HG03521 (cell line): ENCODE results near the gene LAX1.
"Not testable (repeated sequence)": the region's sequence is repeated elsewhere in the genome, so short reads cannot be mapped to it uniquely, and the experiment has no call there.

Experiments used
- ATAC-seq: cut with Tn5 transposase; IDR thresholded peaks from one replicate; pipeline ENCODE4 v1.9.1; 2021; ENCODE audit warnings: mild to moderate bottlenecking, moderate library complexity; ENCODE audit not compliant: unreplicated experiment

LAX1 gene, protein sequence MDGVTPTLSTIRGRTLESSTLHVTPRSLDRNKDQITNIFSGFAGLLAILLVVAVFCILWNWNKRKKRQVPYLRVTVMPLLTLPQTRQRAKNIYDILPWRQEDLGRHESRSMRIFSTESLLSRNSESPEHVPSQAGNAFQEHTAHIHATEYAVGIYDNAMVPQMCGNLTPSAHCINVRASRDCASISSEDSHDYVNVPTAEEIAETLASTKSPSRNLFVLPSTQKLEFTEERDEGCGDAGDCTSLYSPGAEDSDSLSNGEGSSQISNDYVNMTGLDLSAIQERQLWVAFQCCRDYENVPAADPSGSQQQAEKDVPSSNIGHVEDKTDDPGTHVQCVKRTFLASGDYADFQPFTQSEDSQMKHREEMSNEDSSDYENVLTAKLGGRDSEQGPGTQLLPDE

DNA sequence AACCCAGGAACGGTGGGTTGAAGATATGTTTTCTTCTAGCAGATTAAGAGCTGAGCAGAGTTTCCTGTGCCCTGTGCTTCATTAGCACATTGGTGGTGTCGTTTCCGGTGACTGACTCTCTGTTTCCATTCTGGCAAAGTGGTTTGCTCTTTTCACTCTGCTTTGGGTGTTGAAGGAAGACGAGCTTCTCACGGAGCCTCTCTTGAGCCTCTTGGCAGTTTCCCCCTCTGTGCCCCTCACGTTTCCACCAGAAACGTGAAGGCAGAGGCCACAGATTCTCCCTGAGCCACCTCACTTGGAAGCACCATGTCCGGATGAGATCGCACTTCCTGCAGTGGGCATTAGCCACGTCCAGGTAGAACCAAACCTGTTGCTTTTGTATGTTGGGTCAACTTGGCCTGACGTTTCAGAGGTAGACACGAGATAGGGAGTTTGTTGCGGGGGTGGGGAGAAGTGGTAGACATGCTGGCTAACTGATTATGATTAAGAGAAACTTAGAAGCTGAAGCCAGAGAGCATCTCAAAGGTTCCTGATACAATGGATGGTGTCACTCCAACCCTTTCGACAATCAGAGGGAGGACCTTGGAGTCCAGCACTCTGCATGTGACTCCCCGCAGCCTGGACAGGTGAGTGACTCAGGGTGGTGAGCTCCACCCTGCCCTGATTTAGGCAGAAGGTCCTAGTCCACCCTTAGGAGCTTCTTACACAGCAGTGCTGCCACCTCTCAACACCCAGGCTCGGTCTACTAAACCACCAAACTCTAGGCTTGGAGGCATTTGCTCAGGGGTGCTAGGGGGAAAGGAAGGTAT lies at the start of gene LAX1:
LAX1 (plus strand) TSS at position 155 of the 809 bp plus-strand sequence; CDS start at position 538, 383 bp downstream.
- ATAC-seq = peak; percentile 76

DNA sequence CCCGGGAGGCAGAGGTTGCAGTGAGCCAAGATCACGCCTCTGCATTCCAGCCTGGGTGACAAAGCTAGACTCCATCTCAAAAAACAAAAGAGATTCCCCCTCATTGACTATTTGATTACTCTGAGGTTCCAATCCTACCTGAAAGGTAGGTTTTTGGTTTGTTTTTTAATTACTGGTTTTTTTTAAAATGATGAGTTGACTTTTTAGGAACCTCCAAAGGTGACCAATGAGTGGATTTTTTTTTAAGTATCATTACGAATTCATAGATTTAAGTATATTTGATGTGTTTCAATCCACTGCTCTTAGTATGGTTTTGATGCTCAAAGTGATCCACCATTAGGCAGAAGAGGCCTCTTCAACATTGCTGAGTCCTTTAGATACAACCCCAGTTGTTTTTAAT lies 47.9 kb upstream of the LAX1 start:
- no peak for ATAC-seq

DNA sequence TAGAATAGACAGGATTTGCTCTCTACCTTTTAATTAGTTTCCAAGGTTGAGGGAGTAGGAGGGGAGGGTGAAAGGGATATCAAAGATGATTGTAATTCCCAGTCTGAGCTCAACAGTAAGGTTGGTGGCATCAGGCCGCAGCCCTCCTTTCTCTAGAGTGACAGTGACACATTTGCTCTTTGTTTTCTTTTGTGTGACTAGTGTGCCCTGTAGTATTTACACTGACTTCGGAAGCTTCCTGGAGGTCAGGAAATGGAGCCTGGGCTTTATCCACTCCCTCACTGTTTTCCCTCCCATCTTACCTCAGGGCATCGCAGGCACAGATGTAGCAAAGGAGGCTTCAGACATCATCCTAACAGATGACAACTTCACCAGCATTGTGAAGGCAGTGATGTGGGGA lies 44.7 kb upstream of the LAX1 start:
- no peak for ATAC-seq

DNA sequence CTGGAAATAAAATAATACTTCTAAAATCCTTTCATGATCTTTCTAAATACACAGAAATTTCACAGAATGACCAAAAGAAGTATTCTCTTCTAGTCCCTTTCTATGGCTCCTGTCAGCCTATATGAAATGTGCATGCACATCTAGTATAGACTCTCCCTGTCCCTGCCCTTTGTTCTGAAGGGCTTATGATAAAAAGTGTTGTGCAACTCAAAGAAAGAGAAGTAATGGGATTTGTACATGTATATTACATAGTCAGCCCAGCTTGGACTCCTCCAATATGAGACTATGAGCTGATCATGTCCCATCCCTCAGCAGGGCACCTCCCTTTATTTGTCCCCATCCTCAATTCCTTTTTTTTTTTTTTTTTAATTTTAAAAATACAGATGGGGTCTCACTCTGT lies 42.1 kb upstream of the LAX1 start:
- no peak for ATAC-seq

DNA sequence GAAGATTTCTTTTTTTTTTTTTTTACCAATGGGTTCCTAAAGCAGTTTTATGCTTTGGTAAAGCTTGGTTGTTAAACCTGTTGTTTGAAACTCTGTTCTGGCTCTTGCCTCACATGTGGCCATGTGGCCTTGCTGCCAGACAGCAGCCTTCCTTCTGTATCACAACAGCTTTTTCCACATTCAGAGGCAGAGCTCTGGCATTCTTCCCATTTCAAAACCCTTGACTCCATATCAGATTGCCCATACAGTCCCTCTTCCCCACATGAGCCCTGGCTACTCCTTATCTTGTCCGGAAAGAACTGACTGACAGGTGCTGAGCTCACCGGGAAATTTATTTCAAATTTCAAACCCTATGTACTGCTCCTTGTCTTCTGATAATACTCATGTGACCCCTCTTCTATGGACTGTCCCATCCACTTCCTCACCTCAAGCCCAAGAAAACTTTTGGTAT lies 38.5 kb upstream of the LAX1 start:
- no peak for ATAC-seq

DNA sequence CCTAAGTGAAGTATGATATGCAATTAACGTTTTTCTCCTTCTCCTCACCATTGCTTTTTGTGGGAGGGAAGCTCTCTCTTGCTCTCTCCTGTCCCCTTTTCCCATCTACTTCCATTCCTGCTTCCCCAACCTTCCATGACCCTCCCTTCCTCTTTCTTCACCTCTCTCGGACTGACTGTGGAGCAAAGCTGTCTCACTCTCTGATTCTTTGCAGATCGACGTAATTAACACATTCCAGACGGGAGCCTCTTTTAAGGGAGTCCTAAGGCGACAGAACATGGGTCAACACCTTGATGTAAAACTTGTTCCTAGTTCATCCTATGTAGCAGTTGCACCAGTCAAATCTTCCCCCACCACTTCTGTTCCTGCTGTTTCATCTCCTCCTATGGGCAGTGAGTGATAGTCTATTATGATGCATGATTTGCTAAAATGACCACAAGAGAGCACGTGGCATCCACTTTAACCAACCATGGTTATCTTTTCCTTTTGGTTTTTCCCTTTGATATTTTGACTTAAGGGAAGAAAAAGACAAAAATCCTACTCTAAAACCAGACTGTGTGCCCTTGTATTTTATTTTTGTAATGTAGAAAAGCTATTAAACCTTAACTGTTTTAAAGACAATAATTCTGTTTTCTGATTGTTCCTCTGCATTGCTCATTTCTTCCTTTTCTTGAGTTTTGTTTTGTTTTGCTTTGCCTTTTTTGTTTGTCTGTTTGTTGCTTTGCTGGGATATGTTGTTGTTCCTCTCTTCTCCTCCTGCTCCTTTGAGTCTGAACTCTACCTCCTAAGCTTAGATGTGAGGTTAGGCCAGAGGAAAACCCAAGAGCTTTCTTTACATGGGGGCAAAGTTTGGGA lies 31.7 kb upstream of the LAX1 start:
- ATAC-seq = no peak

DNA sequence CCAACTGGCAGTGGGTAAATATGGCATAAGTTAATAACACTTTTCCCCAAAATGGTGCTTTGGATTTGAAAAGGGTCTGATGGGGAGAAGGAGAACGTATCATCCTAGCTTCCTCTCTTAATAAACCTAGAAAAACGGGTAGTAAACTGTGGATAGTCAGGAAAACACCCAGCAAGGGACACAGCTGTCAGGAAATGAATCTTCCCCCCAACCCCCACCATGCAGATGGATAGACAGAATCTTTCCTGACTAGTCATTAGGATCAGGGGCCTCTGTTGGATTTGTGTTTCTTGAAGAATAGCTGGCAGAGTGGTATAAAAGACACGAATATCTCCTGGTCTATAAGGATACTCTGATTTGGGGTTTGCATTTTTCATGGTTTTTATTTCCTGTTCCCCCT lies 22.5 kb upstream of the LAX1 start:
- no peak for ATAC-seq

DNA sequence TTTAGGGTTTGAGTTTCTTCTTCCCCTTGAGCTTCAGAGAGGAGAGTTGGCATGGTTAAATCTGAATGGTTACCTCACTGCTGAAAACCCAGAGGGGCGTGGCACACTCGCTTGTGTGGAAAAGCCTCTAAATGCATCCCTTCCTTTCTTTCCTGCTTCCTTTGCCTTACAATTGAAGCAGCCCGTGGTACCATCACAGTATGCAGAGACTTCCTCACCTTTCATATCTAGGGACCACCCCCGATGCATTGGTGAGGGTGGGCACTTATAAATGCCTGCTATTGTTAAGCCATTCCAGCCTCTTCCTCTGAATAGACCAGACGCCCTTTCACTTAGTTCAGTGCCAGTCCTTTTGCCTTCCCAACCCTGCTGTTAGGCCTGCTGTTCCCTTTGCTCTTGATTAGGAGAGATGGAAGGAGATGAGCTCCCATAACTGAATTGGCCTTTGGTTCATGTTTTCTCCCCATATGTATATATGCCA lies 21.9 kb upstream of the LAX1 start:
- no peak for ATAC-seq

DNA sequence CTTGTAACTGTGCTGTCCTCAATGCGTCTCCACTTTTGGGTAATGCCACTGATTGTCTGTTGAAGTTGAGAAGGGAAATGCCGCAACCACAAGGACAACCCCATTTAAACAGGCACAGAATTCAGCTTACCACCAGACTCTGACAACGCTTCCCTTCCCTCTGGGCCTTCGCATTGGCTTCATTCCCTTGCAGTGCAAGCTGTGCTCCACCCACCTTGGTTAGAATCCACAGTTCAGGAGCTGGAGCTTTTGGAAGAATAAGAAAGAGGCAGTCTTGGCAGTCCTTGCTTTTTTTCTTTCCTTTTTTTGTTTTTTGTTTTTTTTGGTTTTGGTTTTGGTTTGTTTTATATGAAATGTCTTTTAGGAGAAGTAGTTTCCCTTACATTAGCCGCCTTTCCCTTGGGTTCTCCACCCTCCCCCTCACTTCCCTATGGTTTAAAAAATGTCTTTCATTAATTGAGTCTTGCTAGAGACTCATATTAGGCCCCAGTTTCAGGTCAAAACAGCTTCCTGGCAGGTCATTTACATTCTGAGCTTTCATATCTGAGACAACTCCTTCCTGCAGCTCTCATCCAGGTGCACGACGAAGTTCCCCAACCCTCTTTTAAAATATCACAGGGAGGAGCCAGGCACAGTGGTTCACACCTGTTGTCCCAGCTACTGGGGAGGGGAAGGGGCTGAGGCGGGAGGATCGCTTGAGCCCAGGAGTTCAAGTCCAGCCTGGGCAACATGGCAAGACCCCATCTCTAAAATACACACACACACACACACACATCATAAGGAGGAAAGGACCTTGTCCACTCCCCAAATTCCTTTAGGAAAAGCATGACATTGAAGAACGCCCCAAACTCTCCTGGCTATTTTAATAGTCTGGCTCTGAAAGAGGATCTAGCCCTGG lies 20.7 kb upstream of the LAX1 start:
- ATAC-seq = no peak

DNA sequence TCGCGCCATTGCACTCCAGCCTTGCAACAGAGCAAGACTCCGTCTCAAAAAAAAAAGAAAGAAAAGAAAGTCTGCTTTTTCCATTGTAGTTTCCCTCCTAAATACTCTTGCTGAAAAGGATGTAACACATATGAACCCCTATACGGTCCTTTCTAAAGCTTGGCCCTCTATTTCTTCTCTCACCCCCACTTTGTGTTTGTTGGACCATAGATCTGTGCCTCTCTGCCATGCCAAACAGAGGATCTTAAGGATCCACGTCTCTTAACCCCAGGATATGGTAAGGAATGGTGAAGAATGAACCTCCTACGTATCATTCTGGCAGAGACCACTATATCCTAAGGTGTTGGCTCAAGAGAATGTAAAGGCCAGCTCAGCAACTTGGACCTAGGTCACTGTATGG lies 18.7 kb upstream of the LAX1 start:
- no peak for ATAC-seq

DNA sequence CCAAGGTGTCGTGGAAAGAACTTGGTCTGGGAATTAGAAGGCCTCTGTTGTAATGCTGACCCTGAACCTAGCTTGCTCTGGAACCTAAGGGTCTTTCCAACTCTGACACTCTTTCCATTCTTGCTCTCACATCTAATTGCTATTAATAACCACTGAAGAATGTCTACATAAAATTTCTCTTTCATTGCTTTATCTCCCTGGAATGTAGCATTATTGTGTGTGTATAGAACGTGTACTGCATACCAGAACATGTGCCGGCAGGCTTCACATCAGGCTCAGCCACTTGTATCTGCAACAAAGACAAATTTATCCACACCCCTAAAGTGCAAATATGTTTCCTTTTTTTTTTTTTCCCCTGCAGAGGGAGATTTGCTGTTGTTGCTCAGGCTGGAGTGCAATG lies 13.9 kb upstream of the LAX1 start:
- no peak for ATAC-seq

DNA sequence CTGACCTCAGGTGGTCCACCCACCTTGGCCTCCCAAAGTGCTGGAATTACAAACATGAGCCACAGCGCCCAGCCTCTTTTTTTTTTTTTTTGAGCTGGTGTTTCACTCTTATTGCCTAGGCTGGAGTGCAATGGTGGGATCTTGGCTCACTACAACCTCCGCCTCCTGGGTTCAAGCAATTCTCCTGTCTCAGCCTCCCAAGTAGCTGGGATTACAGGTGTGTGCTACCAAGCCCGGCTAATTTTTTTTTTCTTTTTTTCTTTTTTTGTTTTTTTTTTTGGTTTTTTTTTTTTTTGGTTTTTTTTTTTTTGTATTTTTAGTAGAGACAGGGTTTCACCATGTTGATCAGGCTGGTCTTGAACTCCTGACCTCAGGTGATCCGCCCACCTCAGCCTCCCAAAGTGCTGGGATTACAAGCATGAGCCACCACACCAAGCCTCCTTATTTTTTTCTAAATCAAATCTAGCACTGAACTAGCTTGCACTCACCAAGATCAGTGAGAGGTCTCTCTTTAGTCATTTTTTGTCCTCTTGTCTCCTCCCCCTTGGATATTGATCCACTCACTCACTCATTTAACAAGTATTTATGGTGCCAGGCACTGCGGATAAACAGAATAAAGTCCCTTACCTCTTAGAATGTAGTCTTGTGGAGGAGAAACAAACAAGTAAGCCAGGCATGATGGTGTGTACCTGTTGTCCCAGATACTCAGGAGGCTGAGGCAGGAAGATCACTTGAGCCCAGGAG lies 13.2 kb upstream of the LAX1 start:
- not testable (repeated sequence) for ATAC-seq

DNA sequence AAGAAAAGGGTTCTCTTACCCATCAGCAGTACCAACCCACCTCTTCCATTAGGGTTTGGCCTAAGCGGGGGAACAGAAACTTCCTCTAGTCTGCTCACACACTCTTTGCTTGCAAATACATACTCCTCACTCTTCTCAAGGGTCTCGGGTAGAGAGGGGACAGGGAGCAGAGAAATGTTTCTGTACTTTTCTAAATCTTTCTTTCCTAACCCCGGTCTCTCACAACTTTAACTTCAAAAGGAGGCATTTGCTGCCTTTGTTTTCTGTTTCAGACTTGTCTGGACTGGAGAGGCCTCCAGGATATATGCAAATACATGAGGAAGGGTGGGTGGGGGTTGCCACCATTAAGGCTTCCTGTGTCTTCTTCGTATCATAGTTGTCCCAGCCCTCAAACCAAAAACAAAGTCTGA lies 10.5 kb upstream of the LAX1 start:
- ATAC-seq = no peak

DNA sequence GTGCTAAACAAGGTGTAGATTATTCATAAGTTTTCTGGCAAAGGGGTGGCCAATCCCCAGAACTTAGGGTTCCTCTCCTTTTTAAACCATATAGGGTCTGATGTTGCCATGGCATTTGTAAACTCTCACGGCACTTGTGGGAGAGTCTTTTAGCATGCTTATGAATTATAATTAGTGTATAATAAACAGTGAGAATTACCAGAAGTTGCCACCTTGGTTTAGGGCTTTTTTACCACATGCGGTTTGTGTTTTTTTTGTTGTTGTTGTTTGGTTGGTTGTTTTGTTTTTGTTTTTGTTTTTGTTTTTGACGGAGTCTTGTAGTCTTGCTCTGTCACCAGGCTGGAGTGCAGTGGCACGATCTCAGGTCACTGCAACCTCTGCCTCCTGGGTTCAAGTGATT lies 8.9 kb upstream of the LAX1 start:
- ATAC-seq = no peak

DNA sequence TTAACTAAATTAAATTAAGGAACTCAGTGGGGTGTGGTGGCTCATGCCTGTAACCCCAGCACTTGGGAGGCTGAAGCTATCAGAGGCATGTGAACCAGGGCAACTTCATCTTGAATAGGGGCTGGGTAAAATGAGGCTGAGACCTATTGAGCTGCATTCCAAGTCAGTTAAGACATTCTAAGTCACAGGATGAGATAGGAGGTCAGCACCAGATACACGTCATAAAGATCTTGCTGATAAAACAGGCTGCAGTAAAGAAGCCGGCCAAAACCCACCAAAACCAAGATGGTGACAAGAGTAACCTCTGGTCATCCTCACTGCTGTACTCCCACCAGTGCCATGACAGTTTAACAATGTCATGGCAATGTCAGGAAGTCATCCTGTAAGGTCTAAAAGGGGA lies 6.2 kb upstream of the LAX1 start:
- ATAC-seq = not testable (repeated sequence)

DNA sequence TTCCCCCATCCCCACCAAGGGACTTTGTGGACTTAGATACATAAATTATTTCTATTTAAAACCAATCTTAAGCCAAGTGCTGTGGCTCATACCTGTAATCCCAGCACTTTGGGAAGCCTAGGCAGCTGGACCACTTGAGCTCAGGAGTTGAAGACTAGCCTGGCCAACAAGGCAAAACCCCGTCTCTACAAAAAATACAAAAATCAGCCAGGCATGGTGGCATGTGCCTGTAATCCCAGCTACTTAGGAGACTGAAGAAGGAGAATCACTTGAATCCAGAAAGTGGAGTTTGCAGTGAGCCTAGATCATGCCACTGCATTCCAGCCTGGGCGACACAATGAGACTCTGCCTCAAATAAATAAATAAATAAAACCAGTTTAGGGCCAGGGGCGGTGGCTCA lies 4.5 kb upstream of the LAX1 start:
- no peak for ATAC-seq

DNA sequence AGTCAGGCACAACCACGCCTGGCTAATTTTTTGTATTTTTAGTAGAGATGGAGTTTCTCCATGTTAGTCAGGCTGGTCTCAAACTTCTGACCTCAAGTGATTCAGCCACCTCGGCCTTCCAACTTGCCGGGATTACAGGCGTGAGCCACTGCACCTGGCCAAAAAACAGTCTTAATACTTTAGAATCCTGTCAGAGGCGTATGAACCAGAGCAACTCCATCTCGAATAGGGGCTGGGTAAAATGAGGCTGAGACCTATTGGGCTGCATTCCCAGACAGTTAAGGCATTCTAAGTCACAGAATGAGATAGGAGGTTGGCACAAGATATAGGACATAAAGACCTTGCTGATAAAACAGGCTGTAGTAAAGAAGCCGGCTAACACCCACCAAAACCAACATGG lies 3.0 kb upstream of the LAX1 start:
- not testable (repeated sequence) for ATAC-seq

DNA sequence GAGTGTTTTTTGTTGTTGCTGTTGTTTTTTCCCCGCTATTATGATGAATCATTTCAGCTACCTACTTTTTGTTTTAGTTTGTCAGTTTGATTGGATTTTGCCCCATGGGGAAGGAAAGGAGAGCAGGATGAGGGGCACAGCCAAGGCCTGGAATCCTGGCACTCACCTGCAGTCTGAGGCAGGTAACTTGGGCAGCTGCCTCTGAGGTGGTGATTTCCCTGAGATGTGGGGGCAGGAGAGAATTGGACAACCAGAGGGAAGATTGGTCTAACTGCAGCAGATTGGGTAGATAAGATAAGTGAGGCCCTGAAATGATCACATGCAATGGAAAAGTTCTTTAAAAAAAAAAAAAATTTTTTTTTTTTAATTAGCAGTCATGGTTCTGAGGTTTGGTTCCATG lies 1.5 kb upstream of the LAX1 start:
- no peak for ATAC-seq
